GM06990 (cell line): ENCODE results near the gene FRMD4A.

Experiments used
- DNase-seq: peaks from one replicate; pipeline ENCODE4 v3.0.0-alpha.2; 2011; ENCODE audit not compliant: insufficient read length; ENCODE audit errors: extremely low read depth
- H3K27me3 ChIP-seq: replicated peaks from 2 replicates; pipeline ENCODE4 v1.6.0; 2011; ENCODE audit warnings: low read length; ENCODE audit not compliant: control insufficient read depth, insufficient read depth
- H3K36me3 ChIP-seq: 2 replicates; pipeline ENCODE4 v1.5.1; 2011; ENCODE audit warnings: low read length; ENCODE audit not compliant: control insufficient read depth, insufficient read depth
- H3K4me3 ChIP-seq: replicated peaks from 2 replicates; pipeline ENCODE4 v1.5.1; 2011; ENCODE audit warnings: low read depth, mild to moderate bottlenecking, control low read depth, low read length
- TF ChIP-seq, protein P1 (sequence below): IDR thresholded peaks from 2 replicates; pipeline ENCODE4 v1.5.1; 2011; ENCODE audit warnings: low read length, control low read depth, mild to moderate bottlenecking, inconsistent platforms; ENCODE audit not compliant: insufficient read depth, poor library complexity, severe bottlenecking

FRMD4A gene

DNA sequence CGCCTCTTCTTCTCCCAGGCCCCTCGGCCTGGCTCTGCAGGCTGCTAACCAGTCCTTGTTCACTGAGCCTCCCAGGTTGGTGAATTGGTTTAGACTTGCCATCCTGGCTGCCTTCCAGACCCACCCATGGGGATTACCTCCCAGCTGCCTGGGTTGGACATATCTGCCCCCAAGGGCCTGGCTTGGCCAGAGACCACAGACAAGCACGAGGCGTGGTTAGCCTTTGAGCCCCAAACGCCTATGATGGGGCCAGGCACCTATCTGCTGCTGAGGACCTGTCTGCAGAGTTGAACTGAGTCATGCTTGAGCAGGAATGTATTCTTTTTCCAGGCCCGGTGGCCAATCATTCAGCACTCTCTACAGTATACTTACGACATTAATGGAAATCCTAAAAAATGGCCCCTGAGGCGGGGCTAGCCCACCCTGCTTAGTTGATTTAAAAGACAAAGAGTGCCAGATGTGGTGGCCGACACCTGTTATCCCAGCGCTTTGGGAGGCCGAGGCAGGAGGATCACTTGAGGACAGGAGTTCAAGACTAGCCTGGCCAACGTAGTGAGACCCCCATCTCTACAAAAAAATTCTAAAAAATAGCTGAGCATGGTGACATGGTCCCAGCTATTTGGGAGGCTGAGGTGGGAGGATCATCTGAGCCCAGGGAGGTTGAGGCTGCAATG lies 361.5 kb downstream of the FRMD4A start:
- Histone ChIP-seq H3K36me3 (peaks cover 4% of the 10 kb centered on the region), H3K27me3 (no peaks in the 10 kb centered on the region), H3K4me3 (no peak overlapping the region)
- DNase-seq = no peak
- TF ChIP-seq, protein P1, sequence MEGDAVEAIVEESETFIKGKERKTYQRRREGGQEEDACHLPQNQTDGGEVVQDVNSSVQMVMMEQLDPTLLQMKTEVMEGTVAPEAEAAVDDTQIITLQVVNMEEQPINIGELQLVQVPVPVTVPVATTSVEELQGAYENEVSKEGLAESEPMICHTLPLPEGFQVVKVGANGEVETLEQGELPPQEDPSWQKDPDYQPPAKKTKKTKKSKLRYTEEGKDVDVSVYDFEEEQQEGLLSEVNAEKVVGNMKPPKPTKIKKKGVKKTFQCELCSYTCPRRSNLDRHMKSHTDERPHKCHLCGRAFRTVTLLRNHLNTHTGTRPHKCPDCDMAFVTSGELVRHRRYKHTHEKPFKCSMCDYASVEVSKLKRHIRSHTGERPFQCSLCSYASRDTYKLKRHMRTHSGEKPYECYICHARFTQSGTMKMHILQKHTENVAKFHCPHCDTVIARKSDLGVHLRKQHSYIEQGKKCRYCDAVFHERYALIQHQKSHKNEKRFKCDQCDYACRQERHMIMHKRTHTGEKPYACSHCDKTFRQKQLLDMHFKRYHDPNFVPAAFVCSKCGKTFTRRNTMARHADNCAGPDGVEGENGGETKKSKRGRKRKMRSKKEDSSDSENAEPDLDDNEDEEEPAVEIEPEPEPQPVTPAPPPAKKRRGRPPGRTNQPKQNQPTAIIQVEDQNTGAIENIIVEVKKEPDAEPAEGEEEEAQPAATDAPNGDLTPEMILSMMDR = no peak

DNA sequence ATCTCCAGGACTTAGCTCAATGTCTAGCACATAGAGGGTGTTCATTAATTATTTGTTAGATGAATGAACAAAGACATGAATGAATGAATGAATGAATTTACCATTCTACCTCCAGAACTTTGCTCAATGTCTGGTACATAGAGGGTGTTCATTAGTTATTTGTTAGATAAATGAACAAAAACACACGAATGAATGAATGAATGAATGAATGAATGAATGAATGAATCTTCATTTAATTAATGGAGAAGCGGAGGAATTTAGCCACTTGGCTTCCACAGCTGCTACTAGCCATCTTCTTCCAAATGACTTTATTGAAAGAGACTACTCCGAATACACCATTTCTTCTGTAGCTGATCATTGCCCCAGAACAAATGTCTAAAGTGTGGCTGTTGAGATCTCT lies 368.9 kb downstream of the FRMD4A start:
- Histone ChIP-seq H3K36me3 (peaks cover 1% of the 10 kb centered on the region), H3K27me3 (no peaks in the 10 kb centered on the region), H3K4me3 (no peak overlapping the region)
- TF ChIP-seq, protein P1 = no peak
- no peak for DNase-seq

DNA sequence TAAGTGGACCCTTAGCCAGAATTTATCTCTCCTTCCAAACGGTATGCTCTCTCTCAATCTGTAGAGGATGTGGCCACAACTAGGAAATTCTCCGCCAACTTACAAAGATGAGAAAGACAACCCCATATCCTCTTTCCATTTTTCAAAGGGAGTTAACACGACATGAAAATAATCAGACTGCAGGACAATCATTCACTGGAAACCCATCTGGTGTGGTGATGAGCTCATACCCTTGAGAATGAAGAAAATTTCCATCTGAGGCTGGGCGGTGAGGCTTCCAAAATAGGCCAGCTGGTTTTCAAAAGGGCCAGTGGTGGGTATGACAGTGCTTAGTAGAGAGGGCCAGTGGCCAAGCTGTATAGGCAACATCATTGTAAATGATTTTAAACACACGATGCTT lies 369.6 kb downstream of the FRMD4A start:
- Histone ChIP-seq H3K4me3 (no peak overlapping the region), H3K27me3 (no peaks in the 10 kb centered on the region), H3K36me3 (peaks cover 1% of the 10 kb centered on the region)
- TF ChIP-seq, protein P1 = no peak
- no peak for DNase-seq

DNA sequence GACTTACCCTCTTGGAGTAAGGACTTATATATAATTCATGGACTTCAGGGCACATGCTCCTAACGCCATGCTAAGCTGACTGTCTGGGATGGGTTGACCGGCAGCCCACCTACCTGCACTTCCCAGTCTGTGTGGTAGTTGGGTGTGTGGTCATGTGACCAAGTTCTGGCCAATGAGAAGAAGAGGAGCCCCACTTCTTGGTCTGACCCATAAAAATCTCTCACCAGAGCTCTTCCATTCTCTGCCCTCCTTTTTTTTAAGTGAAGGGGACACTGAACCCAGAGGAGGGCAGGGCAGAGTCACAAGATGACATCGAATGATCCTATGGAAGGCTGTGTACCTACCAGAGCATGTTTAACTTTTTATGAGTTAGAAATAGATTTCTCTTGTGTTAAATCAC lies 370.1 kb downstream of the FRMD4A start:
- no peak overlapping the region for H3K4me3 ChIP-seq
- TF ChIP-seq, protein P1 = no peak
- no peak for DNase-seq
- H3K27me3 ChIP-seq = no peaks in the 10 kb centered on the region
- peaks cover 1% of the 10 kb centered on the region for H3K36me3 ChIP-seq

DNA sequence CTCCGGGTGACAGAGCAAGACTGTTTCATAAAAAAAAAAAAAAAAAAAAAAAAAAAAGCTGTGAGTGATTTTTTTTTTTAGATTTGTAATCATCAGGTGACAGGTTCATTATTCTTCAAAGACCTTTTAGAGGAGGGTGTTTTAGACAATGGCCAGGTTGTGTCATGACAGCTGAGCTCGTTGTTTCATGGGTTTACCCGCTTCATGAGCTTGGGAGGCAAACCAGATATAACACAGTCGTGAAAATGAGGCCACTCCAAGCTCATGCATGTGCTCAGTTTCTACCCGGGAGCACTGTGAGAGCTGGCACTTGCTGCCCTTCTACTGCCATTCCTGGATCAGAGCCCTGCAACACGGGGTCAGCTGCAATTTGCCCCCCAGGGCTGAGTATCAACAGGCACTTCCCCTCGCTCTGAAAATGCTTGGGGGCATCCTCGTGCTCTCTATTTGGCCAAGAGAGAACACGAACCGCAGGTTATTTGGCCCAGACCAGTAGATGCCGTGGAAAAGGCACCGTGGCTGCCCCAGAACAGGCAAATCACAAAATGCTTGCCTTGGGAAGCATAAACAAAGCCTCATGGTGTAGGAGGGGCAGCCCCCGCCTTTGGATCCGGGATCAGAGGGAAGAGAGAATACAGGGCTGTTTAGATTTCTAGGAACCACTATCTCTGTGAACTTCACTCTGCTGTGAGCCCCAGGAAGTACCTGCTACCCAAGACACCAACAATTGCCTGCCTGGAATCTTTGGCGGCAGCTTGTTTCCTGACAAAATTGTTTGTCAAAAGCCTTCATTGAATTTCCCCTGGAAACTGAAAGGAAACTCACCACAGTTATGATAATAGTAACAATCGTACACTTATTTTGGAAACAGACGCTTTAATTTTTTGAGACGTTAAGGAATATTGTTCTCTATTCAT lies 371.0 kb downstream of the FRMD4A start:
- DNase-seq = no peak
- Histone ChIP-seq H3K4me3 (no peak overlapping the region), H3K27me3 (no peaks in the 10 kb centered on the region), H3K36me3 (peaks cover 1% of the 10 kb centered on the region)
- TF ChIP-seq, protein P1 = no peak
